GM23338 (cell line): ENCODE measurements around the gene ZBED3.

Experiments
- CTCF ChIP-seq, 2 experiments: fragments of 200-600 bp in 1 of 2; sonication (generic) in 1 of 2; conservative IDR thresholded peaks; 2 replicates each; pipeline versions ENCODE4 v1.5.1 to v1.6.1; 2016 to 2017; ENCODE audit warnings: antibody characterized with exemption in 2 of 2, low read depth in 2 of 2, mild to moderate bottlenecking in 2 of 2, moderate library complexity in 1 of 2
- EZH2 ChIP-seq: fragments of 200-600 bp; sonication (generic); IDR thresholded peaks from one replicate; pipeline ENCODE4 v1.8.0; 2017; ENCODE audit warnings: antibody characterized with exemption, mild to moderate bottlenecking, low read depth; ENCODE audit not compliant: unreplicated experiment
- POLR2AphosphoS5 ChIP-seq: IDR thresholded peaks from 2 replicates; pipeline ENCODE4 v1.6.1; 2016; ENCODE audit warnings: antibody characterized with exemption, low read depth
- TF ChIP-seq, protein P1 (sequence below): IDR thresholded peaks from one replicate; pipeline ENCODE4 v1.6.1; 2018; ENCODE audit warnings: antibody characterized with exemption; ENCODE audit not compliant: unreplicated experiment

- TF ChIP-seq, protein P1, sequence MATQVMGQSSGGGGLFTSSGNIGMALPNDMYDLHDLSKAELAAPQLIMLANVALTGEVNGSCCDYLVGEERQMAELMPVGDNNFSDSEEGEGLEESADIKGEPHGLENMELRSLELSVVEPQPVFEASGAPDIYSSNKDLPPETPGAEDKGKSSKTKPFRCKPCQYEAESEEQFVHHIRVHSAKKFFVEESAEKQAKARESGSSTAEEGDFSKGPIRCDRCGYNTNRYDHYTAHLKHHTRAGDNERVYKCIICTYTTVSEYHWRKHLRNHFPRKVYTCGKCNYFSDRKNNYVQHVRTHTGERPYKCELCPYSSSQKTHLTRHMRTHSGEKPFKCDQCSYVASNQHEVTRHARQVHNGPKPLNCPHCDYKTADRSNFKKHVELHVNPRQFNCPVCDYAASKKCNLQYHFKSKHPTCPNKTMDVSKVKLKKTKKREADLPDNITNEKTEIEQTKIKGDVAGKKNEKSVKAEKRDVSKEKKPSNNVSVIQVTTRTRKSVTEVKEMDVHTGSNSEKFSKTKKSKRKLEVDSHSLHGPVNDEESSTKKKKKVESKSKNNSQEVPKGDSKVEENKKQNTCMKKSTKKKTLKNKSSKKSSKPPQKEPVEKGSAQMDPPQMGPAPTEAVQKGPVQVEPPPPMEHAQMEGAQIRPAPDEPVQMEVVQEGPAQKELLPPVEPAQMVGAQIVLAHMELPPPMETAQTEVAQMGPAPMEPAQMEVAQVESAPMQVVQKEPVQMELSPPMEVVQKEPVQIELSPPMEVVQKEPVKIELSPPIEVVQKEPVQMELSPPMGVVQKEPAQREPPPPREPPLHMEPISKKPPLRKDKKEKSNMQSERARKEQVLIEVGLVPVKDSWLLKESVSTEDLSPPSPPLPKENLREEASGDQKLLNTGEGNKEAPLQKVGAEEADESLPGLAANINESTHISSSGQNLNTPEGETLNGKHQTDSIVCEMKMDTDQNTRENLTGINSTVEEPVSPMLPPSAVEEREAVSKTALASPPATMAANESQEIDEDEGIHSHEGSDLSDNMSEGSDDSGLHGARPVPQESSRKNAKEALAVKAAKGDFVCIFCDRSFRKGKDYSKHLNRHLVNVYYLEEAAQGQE = no peak
- TF ChIP-seq POLR2AphosphoS5 (no peak), CTCF (conservative IDR thresholded peaks at IDR 0.05; ENCODE audit: low read depth in 2 of 2) (no peak), EZH2 (no peak)
These were observed 41.5 kb upstream of the ZBED3 start for GRCh38 chr5:77128411-77129061.
